ENCODE measurements around the gene TAF4. TPM values are rescaled to one million over a fixed set of nuclear protein-coding genes. Genes with fewer than 3 reads are reported as not detected.

Gene TAF4
- total RNA-seq, 1 experiment from 2014 or later = 21.0 TPM

DNA sequence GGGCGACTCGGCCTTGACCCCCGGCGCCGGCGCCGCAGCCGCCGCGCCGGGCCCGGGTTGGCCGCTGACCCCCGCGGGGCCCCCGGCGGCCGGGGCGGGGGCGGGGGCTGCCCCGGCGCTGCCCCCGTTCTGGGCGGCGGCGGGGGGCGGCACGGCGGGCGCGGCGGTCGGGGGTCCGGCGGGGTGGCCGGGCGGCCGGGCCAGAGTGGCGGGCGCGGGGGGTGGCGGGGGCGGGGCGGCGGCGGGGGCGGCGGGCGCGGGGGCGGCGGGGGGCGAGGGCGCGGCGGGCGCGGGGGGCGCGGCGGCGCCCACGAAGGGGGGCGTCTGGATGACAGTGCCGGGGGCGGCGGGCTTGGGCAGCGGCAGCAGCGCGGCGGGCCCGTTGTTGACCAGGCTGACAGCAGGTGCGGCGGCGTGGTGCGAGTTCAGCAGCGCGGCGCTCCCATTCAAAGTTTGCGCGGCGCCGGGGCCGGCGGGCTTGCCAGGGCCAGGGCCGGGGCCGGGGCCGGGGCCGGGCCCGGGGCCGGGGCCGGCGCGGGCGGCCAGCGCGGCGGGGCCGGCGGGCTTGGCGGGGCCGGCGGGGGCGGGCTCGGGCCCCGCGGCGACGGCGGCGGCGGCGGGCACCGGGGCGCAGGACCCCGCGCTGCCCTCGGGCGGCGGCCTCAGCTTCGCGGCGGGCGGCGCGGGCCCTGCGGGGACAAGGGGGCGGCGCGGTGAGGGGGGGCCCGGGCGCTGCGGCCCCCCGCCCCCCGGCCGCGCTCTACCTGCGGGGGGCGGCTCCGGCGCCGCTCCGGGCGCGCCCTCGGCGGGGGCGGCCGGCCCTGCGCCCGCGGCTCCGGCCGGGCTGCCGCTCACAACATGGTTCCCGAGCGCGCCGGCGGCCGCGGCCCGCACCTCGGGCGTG is 659 bp downstream of the TAF4 start:
- in situ Hi-C loops (cut with HindIII; ENCODE audit: low pct_unique_long_range_greater_than_20kb, low sequenced_read_pairs) (no loop called here), intact Hi-C loops (cut with micrococcal nuclease; ENCODE audit: unreplicated experiment) (loop anchor here (5.0 kb wide), 1 partner anchor 72 kb away; no protein-coding TSS in a partner anchor)
- no peaks in the 10 kb centered on the region for H3K36me3 ChIP-seq (ENCODE audit: control insufficient read depth, insufficient read depth, low read length)
- POLR2A ChIA-PET = interaction anchor here (0.6 kb wide), 2 partner anchors 11 to 57 kb away, joined by 3 to 5 read pairs; partner anchors contain the start of gene LSM14B
- DNase-seq (ENCODE audit: low read depth, low spot score) = no peak
- TF ChIP-seq, protein P1, sequence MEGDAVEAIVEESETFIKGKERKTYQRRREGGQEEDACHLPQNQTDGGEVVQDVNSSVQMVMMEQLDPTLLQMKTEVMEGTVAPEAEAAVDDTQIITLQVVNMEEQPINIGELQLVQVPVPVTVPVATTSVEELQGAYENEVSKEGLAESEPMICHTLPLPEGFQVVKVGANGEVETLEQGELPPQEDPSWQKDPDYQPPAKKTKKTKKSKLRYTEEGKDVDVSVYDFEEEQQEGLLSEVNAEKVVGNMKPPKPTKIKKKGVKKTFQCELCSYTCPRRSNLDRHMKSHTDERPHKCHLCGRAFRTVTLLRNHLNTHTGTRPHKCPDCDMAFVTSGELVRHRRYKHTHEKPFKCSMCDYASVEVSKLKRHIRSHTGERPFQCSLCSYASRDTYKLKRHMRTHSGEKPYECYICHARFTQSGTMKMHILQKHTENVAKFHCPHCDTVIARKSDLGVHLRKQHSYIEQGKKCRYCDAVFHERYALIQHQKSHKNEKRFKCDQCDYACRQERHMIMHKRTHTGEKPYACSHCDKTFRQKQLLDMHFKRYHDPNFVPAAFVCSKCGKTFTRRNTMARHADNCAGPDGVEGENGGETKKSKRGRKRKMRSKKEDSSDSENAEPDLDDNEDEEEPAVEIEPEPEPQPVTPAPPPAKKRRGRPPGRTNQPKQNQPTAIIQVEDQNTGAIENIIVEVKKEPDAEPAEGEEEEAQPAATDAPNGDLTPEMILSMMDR (IDR thresholded peaks at IDR 0.05) = no peak
- TF ChIP-seq SIN3A (IDR thresholded peaks at IDR 0.05; ENCODE audit: borderline replicate concordance, insufficient read depth, low read depth, low read length) (no peak), TCF7L2 (IDR thresholded peaks at IDR 0.05; ENCODE audit: low read depth, low read length) (no peak), POLR2AphosphoS5 (IDR thresholded peaks at IDR 0.05; ENCODE audit: low read depth, low read length) (no peak)
- TF ChIP-seq, protein P2, sequence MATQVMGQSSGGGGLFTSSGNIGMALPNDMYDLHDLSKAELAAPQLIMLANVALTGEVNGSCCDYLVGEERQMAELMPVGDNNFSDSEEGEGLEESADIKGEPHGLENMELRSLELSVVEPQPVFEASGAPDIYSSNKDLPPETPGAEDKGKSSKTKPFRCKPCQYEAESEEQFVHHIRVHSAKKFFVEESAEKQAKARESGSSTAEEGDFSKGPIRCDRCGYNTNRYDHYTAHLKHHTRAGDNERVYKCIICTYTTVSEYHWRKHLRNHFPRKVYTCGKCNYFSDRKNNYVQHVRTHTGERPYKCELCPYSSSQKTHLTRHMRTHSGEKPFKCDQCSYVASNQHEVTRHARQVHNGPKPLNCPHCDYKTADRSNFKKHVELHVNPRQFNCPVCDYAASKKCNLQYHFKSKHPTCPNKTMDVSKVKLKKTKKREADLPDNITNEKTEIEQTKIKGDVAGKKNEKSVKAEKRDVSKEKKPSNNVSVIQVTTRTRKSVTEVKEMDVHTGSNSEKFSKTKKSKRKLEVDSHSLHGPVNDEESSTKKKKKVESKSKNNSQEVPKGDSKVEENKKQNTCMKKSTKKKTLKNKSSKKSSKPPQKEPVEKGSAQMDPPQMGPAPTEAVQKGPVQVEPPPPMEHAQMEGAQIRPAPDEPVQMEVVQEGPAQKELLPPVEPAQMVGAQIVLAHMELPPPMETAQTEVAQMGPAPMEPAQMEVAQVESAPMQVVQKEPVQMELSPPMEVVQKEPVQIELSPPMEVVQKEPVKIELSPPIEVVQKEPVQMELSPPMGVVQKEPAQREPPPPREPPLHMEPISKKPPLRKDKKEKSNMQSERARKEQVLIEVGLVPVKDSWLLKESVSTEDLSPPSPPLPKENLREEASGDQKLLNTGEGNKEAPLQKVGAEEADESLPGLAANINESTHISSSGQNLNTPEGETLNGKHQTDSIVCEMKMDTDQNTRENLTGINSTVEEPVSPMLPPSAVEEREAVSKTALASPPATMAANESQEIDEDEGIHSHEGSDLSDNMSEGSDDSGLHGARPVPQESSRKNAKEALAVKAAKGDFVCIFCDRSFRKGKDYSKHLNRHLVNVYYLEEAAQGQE (IDR thresholded peaks at IDR 0.05; ENCODE audit: insufficient read depth in 1 of 2, low read depth in 2 of 2, low read length in 1 of 2) = no peak
- BruUV-seq (replicated peaks) = no TSS peak
- CTCF ChIA-PET = no interaction called here
- peak overlapping the region; percentile 27 to 50; a peak in 3 of 4 replicates for H3K4me3 ChIP-seq (ENCODE audit: low read depth in 2 of 2, low read length in 2 of 2)
- H3K9me3 ChIP-seq (ENCODE audit: control insufficient read depth, insufficient read depth, low read depth, low read length) = no peaks in the 10 kb centered on the region
- ATAC-seq = peak; percentile 17
- peaks cover 27% of the 10 kb centered on the region for H3K4me1 ChIP-seq (ENCODE audit: control insufficient read depth, insufficient read depth, low read length)
- no peaks in the 10 kb centered on the region for H3K27me3 ChIP-seq (ENCODE audit: control insufficient read depth, insufficient read depth, low read length)
- H3K27ac ChIP-seq (ENCODE audit: low read length) = no peak overlapping the region

DNA sequence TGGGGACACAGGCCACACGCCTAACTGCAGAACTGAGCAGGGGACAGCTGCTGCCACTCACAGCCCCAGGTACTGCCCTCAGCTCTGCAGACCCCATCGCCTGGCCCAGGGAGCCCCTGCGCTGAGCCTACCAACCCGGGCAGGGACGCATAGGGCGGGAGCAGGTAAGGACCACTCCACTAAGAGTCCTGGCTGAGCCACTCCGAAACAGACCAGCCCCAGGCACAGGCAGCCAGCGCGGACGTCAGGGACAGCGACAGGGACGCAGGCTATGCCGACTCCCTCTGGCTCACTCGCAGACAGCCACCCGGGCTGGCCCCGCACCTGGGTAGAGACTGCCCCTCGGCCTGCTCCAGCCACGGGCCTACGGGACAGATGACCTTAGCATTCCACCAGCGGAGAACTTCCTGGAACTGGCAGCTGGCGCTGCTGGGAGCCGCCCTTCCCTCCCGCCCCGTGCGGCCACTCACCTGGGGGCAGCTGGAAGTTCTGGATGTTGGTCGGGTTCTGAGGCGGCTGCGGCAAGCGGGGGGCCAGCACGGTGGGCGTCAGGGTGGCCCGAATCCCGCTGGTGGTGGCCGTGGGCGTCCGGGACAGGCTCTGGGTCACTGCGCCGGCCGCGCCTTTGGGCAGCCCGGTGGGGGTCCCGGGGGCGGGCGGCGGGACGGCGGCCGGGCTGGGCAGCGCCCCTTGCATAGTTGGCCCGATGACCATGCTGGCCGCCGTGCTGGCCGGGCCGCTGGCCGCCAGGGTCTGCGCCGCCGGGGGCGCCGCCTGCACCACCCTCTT is 1.5 kb downstream of the TAF4 start:
- ChIA-PET POLR2A (no interaction called here), CTCF (no interaction called here)
- ATAC-seq (peak; percentile 42), DNase-seq (ENCODE audit: low read depth, low spot score) (no peak)
- Histone ChIP-seq H3K27me3 (ENCODE audit: control insufficient read depth, insufficient read depth, low read length) (no peaks in the 10 kb centered on the region), H3K4me1 (ENCODE audit: control insufficient read depth, insufficient read depth, low read length) (peaks cover 27% of the 10 kb centered on the region), H3K4me3 (ENCODE audit: low read depth in 2 of 2, low read length in 2 of 2) (peak overlapping the region; percentile 43 to 45), H3K9me3 (ENCODE audit: control insufficient read depth, insufficient read depth, low read depth, low read length) (no peaks in the 10 kb centered on the region), H3K27ac (ENCODE audit: low read length) (peak overlapping the region; percentile 44), H3K36me3 (ENCODE audit: control insufficient read depth, insufficient read depth, low read length) (no peaks in the 10 kb centered on the region)
- intact Hi-C loops (cut with micrococcal nuclease; ENCODE audit: unreplicated experiment) (no loop called here), in situ Hi-C loops (cut with HindIII; ENCODE audit: low pct_unique_long_range_greater_than_20kb, low sequenced_read_pairs) (no loop called here)
- TF ChIP-seq, protein P2 (IDR thresholded peaks at IDR 0.05; ENCODE audit: insufficient read depth in 1 of 2, low read depth in 2 of 2, low read length in 1 of 2) = no peak
- TF ChIP-seq SIN3A (IDR thresholded peaks at IDR 0.05; ENCODE audit: borderline replicate concordance, insufficient read depth, low read depth, low read length) (no peak), POLR2AphosphoS5 (IDR thresholded peaks at IDR 0.05; ENCODE audit: low read depth, low read length) (no peak), TCF7L2 (IDR thresholded peaks at IDR 0.05; ENCODE audit: low read depth, low read length) (no peak)
- TF ChIP-seq, protein P1 (IDR thresholded peaks at IDR 0.05) = no peak
- no TSS peak for BruUV-seq (replicated peaks)

All from Panc1 (cell line).